SK-N-SH treated with all-trans-retinoic acid at 6 μM for 48 hours (cell line): ENCODE data around the gene MGMT.

Experiments used
- ATAC-seq: fragments of 200-7000 bp; cut with Tn5 transposase; 3 replicates; pipeline ENCODE4 v1.9.1; 2020; ENCODE audit warnings: mild to moderate bottlenecking, moderate library complexity
- ARNTL ChIP-seq: fragments of 450-650 bp; formaldehyde crosslinking; IDR thresholded peaks from 2 replicates; pipeline ENCODE4 v1.5.0; 2020; ENCODE audit warnings: low read depth, mild to moderate bottlenecking, moderate library complexity, borderline replicate concordance
- BACH2 ChIP-seq: fragments of 250-450 bp; sonication (Bioruptor Pico); IDR thresholded peaks from 2 replicates; pipeline ENCODE4 v1.9.0; 2021; ENCODE audit warnings: mild to moderate bottlenecking, borderline replicate concordance
- CREB5 ChIP-seq: fragments of 250-450 bp; sonication (Bioruptor Pico); IDR thresholded peaks from 2 replicates; pipeline ENCODE4 v1.5.1; 2020; ENCODE audit warnings: low read depth, mild to moderate bottlenecking, moderate library complexity
- CSDC2 ChIP-seq: fragments of 250-450 bp; sonication (Bioruptor Pico); IDR thresholded peaks from 2 replicates; pipeline ENCODE4 v1.5.0; 2020; ENCODE audit warnings: mild to moderate bottlenecking, moderate library complexity
- CSRNP3 ChIP-seq: fragments of 250-450 bp; sonication (Bioruptor Pico); IDR thresholded peaks from 2 replicates; pipeline ENCODE4 v1.5.1; 2021; ENCODE audit warnings: mild to moderate bottlenecking, moderate library complexity
- GLIS3 ChIP-seq: fragments of 250-450 bp; sonication (Bioruptor Pico); IDR thresholded peaks from 2 replicates; pipeline ENCODE4 v1.5.0; 2020; ENCODE audit warnings: mild to moderate bottlenecking, moderate library complexity
- OSR1 ChIP-seq: fragments of 250-450 bp; sonication (Bioruptor Pico); IDR thresholded peaks from 2 replicates; pipeline ENCODE4 v1.8.0; 2022; ENCODE audit warnings: moderate library complexity, mild to moderate bottlenecking, inconsistent platforms
- PATZ1 ChIP-seq: fragments of 250-450 bp; sonication (Bioruptor Pico); IDR thresholded peaks from 2 replicates; pipeline ENCODE4 v1.8.0; 2020; ENCODE audit warnings: mild to moderate bottlenecking, moderate library complexity, borderline replicate concordance
- PPARA ChIP-seq: fragments of 250-450 bp; sonication (Bioruptor Pico); IDR thresholded peaks from 2 replicates; pipeline ENCODE4 v1.5.0; 2020; ENCODE audit warnings: mild to moderate bottlenecking, borderline replicate concordance
- RARB ChIP-seq: fragments of 250-450 bp; sonication (Bioruptor Pico); IDR thresholded peaks from 2 replicates; pipeline ENCODE4 v1.8.0; 2021; ENCODE audit warnings: mild to moderate bottlenecking, moderate library complexity
- TOX ChIP-seq: fragments of 250-450 bp; sonication (Bioruptor Pico); IDR thresholded peaks from 2 replicates; pipeline ENCODE4 v1.8.0; 2021; ENCODE audit warnings: mild to moderate bottlenecking, moderate library complexity, borderline replicate concordance
- TSHZ2 ChIP-seq: fragments of 250-450 bp; sonication (Bioruptor Pico); IDR thresholded peaks from 2 replicates; pipeline ENCODE4 v1.5.0; 2020; ENCODE audit warnings: mild to moderate bottlenecking, moderate library complexity
- ZC3H10 ChIP-seq: fragments of 250-450 bp; sonication (Bioruptor Pico); IDR thresholded peaks from 2 replicates; pipeline ENCODE4 v1.5.1; 2021; ENCODE audit warnings: mild to moderate bottlenecking, moderate library complexity
- ZFP3 ChIP-seq: fragments of 250-450 bp; sonication (Bioruptor Pico); IDR thresholded peaks from 2 replicates; pipeline ENCODE4 v1.5.0; 2020; ENCODE audit warnings: mild to moderate bottlenecking, moderate library complexity
- ZFP30 ChIP-seq: fragments of 450-650 bp; formaldehyde crosslinking; IDR thresholded peaks from 2 replicates; pipeline ENCODE4 v1.5.0; 2022; ENCODE audit warnings: mild to moderate bottlenecking, moderate library complexity
- ZNF565 ChIP-seq: fragments of 450-650 bp; formaldehyde crosslinking; conservative IDR thresholded peaks from 2 replicates; pipeline ENCODE4 v1.5.0; 2020; ENCODE audit warnings: low read depth, mild to moderate bottlenecking, moderate library complexity
- ZNF70 ChIP-seq: fragments of 450-650 bp; formaldehyde crosslinking; IDR thresholded peaks from 2 replicates; pipeline ENCODE4 v1.5.0; 2020; ENCODE audit warnings: mild to moderate bottlenecking, moderate library complexity
- ZNF8 ChIP-seq: fragments of 450-650 bp; formaldehyde crosslinking; IDR thresholded peaks from 2 replicates; pipeline ENCODE4 v1.5.0; 2020; ENCODE audit warnings: mild to moderate bottlenecking, moderate library complexity

MGMT gene

DNA sequence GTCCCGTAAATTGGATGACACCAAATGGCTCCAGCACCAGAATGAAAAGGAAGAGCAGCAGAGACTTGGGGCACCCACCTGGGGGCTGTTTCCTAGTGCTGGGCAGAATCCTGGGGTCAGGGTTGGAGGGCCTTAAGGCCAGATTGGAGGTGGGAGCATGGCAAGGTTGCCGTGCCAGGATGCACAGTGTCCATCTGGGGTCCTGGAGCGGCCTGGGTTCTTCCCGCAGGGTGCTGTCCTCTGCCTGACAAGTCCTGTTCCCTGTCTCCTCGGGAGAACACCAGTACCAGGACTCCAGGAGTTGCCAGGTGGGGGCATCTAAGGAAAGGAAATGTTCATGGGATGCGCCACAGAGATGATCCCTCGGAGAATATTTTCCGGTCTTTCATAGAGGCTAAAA lies 42.8 kb downstream of the MGMT start:
- no peak for TF ChIP-seq TSHZ2
- no peak for TF ChIP-seq GLIS3 (CRISPR knock-in tag)
- no peak for TF ChIP-seq ZNF8 (CRISPR knock-in tag)
- TF ChIP-seq PATZ1 (CRISPR knock-in tag): no peak
- no peak for TF ChIP-seq ZNF70 (CRISPR knock-in tag)
- no peak for TF ChIP-seq BACH2
- TF ChIP-seq ZFP30 (CRISPR knock-in tag): no peak
- TF ChIP-seq ZNF565 (CRISPR knock-in tag): no peak
- TF ChIP-seq CSRNP3 (CRISPR knock-in tag): no peak
- TF ChIP-seq CSDC2 (CRISPR knock-in tag): no peak
- no peak for TF ChIP-seq PPARA (CRISPR knock-in tag)
- no peak for TF ChIP-seq ZC3H10 (CRISPR knock-in tag)
- TF ChIP-seq TOX (CRISPR knock-in tag): no peak
- no peak for TF ChIP-seq RARB (CRISPR knock-in tag)
- no peak for TF ChIP-seq ZFP3 (CRISPR knock-in tag)

DNA sequence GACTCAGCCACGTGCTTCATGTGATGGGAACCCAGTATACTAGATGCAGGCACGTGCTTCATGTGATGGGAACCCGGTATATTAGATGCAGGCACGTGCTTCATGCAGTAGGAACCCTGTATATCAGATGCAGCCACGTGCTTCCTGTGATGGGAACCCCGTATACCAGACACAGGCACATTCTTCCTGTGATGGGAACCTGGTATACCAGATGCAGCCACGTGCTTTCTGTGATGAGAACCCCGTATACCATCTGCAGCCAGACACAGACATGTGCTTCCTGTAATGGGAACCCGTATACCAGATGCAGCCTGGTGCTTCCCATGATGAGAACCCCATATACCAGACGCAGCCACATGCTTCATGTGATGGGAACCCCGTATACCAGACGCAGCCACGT lies 44.0 kb downstream of the MGMT start:
- ATAC-seq: no peak

More for the DNA sequence above, 42.8 kb downstream of the MGMT start:
- no peak for ATAC-seq

GRCh38 chr10:129511758-129512157 lies 44.7 kb downstream of the MGMT start:
- ATAC-seq: no peak
- TF ChIP-seq ARNTL: no peak
- no peak for TF ChIP-seq ZNF8 (CRISPR knock-in tag)
- TF ChIP-seq TSHZ2: no peak
- TF ChIP-seq GLIS3 (CRISPR knock-in tag): no peak
- TF ChIP-seq TOX (CRISPR knock-in tag): no peak

More for the DNA sequence above, 44.0 kb downstream of the MGMT start:
- TF ChIP-seq OSR1 (no peak), ZFP30 (CRISPR knock-in tag) (no peak)
- TF ChIP-seq, all 23 proteins: peak for 0

DNA sequence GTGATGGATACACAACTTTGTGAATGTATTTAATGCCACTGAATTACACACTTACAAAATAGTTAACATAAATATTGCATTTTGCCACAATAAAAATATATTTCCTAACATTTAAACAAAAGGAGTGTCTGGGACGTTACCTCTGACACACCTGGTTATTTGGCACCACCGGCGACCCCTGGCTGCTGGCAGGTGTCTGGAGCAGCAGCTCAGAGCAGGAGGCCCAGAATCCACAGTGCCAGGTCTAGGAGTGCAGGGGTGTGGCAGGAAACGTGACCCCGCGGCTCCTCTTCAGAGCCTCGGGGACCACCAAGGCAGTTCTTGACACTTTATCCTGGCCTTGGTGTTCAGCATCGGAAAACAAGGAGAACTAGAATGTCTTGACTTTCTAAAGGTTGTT lies 46.3 kb downstream of the MGMT start:
- no peak for TF ChIP-seq ZNF70 (CRISPR knock-in tag)
- no peak for TF ChIP-seq OSR1
- no peak for TF ChIP-seq ARNTL
- TF ChIP-seq CREB5: no peak
- ATAC-seq: no peak
